Peyer's patch (tissue), 4 donors: ENCODE data around the gene KDM5A.

Source experiments
- CTCF ChIP-seq, 6 experiments: fragments of 450-650 bp in 4 of 6; fragments of 200-600 bp in 2 of 6; sonication (generic) in 1 of 6; IDR thresholded peaks; one replicate each; pipeline ENCODE4 v1.5.1; 2017 to 2019; ENCODE audit warnings: antibody characterized with exemption in 6 of 6, mild to moderate bottlenecking in 3 of 6, moderate library complexity in 1 of 6
- POLR2A ChIP-seq, 2 donors: fragments of 450-650 bp; IDR thresholded peaks; one replicate each; pipeline ENCODE4 v1.5.1; 2017; ENCODE audit warnings: antibody characterized with exemption in 2 of 2, mild to moderate bottlenecking in 2 of 2, moderate library complexity in 2 of 2

DNA sequence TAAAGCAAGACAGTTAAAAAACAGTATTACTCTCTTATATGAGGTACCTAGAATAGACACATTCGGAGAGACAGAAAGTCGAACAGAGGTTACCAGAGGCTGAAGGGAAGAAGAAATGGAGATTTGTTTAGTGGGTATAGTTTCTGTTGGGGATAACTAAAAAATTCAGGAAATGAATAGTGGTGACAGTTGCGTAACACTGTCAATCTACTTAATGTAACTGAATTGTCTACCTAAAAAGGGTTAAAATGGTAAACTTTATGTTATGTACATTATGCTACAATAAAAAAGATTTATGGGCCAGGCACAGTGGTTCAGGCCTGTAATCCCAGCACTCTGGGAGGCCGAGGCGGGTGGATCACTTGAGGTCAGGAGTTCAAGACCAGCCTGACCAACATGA, 95.9 kb downstream of the KDM5A start:
- TF ChIP-seq CTCF (IDR thresholded peaks at IDR 0.05) (no peak), POLR2A (IDR thresholded peaks at IDR 0.05) (no peak)
